Measurements from ENCODE around the gene RNASEH2B.

- no peak for TF ChIP-seq CTCF (IDR thresholded peaks at IDR 0.05)
- no peak for TF ChIP-seq POLR2A (IDR thresholded peaks at IDR 0.05; ENCODE audit: low read depth)
Observed at GRCh38 chr13:50882816-50883435, 26.7 kb upstream of the RNASEH2B start.

All from esophagus muscularis mucosa (tissue), 3 donors.